ENCODE data around the gene PCDH17.

PCDH17 gene

GRCh38 chr13:57740719-57741118, 109.2 kb downstream of the PCDH17 start:
- no peak for DNase-seq (ENCODE audit: low spot score)
- in situ Hi-C loops (cut with MboI; ENCODE audit: low pct_unique_long_range_greater_than_20kb, low sequenced_read_pairs, unreplicated experiment) = no loop called here
- no peak for TF ChIP-seq CTCF (IDR thresholded peaks at IDR 0.05; ENCODE audit: extremely low read depth, insufficient read depth, missing control alignments)

- TF ChIP-seq CTCF (IDR thresholded peaks at IDR 0.05; ENCODE audit: extremely low read depth, insufficient read depth, missing control alignments) = no peak
- DNase-seq (ENCODE audit: low spot score) = no peak
- in situ Hi-C loops (cut with MboI; ENCODE audit: low pct_unique_long_range_greater_than_20kb, low sequenced_read_pairs, unreplicated experiment) = no loop called here
These were observed 116.6 kb downstream of the PCDH17 start for GRCh38 chr13:57748096-57748495.

DNA sequence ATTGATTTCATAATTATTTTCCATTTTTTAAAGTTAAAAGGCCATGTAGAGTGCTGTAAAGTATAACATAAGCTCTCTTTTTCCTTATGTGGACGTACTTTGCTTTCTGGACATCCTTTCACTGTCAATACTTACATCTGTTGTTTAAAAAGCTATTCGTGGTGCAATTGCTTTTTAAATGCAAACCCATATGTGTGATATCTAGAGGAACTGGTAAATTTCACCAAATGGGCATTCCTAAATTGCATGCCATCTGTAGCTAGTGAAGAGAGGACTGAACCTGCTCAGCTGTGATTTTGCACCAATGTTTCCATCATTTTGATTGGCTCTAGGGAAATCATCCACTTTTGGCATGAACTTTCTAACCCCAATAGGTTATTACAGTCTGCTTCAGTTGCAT, 129.4 kb downstream of the PCDH17 start:
- no peak for TF ChIP-seq CTCF (IDR thresholded peaks at IDR 0.05; ENCODE audit: extremely low read depth, insufficient read depth, missing control alignments)
- DNase-seq (ENCODE audit: low spot score) = no peak
- in situ Hi-C loops (cut with MboI; ENCODE audit: low pct_unique_long_range_greater_than_20kb, low sequenced_read_pairs, unreplicated experiment) = no loop called here

- DNase-seq (ENCODE audit: low spot score) = no peak
- no peak for TF ChIP-seq CTCF (IDR thresholded peaks at IDR 0.05; ENCODE audit: extremely low read depth, insufficient read depth, missing control alignments)
These were observed 132.1 kb downstream of the PCDH17 start for GRCh38 chr13:57763689-57764088.

More at GRCh38 chr13:57763689-57764088, 132.1 kb downstream of the PCDH17 start:
- in situ Hi-C loops (cut with MboI; ENCODE audit: low pct_unique_long_range_greater_than_20kb, low sequenced_read_pairs, unreplicated experiment) = no loop called here

Data from GM13977 (cell line).